Left kidney (tissue), 2 donors: Measurements from ENCODE around the gene WIPI1. TPM values are rescaled to one million over a fixed set of nuclear protein-coding genes. Genes with fewer than 3 reads are reported as not detected.

ENCODE experiments used
- DNase-seq: peaks from one replicate; pipeline ENCODE4 v3.0.0-alpha.2; 2013
- polyA plus RNA-seq: library from polyadenylated mRNA; unstranded; fragments of 120-200 nt; gene quantifications from one replicate; pipeline ENCODE4 v1.2.1, GENCODE V29; 2013; ENCODE audit not compliant: insufficient read length

WIPI1 gene
- polyA plus RNA-seq, 1 donor = 31.9 TPM

GRCh38 chr17:68461122-68461539 lies 3.8 kb upstream of the WIPI1 start:
- DNase-seq = no peak

GRCh38 chr17:68460715-68461114 lies 3.4 kb upstream of the WIPI1 start:
- DNase-seq = no peak

- no peak for DNase-seq
These were observed 2.9 kb upstream of the WIPI1 start for GRCh38 chr17:68460146-68460545.

GRCh38 chr17:68459037-68459639 lies 1.8 kb upstream of the WIPI1 start:
- DNase-seq = no peak

GRCh38 chr17:68458260-68459036 lies 1.2 kb upstream of the WIPI1 start:
- no peak for DNase-seq

- peak; percentile 97 for DNase-seq
These were observed 403 bp upstream of the WIPI1 start for GRCh38 chr17:68457539-68458259.

- DNase-seq = peak; percentile 72
These were observed 743 bp downstream of the WIPI1 start for GRCh38 chr17:68456339-68457167.

- DNase-seq = no peak
These were observed 1.4 kb downstream of the WIPI1 start for GRCh38 chr17:68455901-68456338.

- DNase-seq = no peak
These were observed 3.2 kb downstream of the WIPI1 start for GRCh38 chr17:68453991-68454665.

GRCh38 chr17:68452724-68453290 lies 4.5 kb downstream of the WIPI1 start:
- DNase-seq = no peak

GRCh38 chr17:68451670-68452354 lies 5.5 kb downstream of the WIPI1 start:
- DNase-seq = no peak

GRCh38 chr17:68450801-68451200 lies 6.5 kb downstream of the WIPI1 start:
- DNase-seq = no peak

- DNase-seq = no peak
These were observed 6.9 kb downstream of the WIPI1 start for GRCh38 chr17:68450391-68450790.

- no peak for DNase-seq
These were observed 8.1 kb downstream of the WIPI1 start for GRCh38 chr17:68449021-68449739.

GRCh38 chr17:68446626-68447041 lies 10.7 kb downstream of the WIPI1 start:
- DNase-seq = no peak

GRCh38 chr17:68445671-68446070 lies 11.6 kb downstream of the WIPI1 start:
- no peak for DNase-seq

GRCh38 chr17:68443972-68444464 lies 13.3 kb downstream of the WIPI1 start:
- no peak for DNase-seq

- no peak for DNase-seq
These were observed 16.1 kb downstream of the WIPI1 start for GRCh38 chr17:68441070-68441770.

- DNase-seq = no peak
These were observed 16.8 kb downstream of the WIPI1 start for GRCh38 chr17:68440526-68440925.
